ENCODE data around the gene CCDC13. TPM values are rescaled to one million over a fixed set of nuclear protein-coding genes. Genes with fewer than 3 reads are reported as not detected.

The CCDC13 gene
- total RNA-seq, 4 donors from 2014 or later: 1.1 to 2.6 (median 1.9) TPM

DNA sequence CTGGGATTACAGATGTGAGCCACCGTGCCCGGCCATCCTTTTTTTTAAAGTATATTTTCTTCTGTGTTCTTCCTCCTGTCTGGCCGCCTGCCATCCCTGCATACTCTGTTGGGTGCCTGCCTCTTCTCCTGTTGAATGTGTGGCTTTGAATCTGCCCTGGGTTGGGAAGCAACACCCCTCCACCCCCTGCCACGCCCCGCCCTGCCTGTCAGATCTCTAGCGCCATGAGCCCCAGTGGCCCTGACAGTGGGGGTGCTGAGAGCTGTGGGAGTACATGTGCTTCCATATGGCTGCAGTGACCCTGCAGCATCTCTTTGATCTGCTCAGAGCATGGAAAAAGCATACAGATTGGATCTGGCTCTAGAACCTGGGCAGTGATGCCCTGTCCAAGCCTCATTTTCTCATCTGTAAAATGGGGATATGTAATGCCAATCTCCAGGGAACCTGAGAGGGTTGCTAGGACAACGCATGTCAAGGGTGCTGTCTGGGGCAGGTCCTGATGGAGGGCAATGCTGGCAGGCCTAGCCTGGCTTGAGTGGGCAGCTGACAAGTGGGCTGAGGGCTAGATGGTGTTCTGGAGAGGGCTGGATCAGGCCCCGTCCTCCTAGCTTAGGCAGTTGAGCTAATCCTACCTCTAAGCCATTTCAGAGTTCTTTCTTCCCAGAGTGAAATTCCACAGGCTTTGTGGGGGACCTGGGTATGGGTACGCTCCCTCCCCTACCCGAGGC is 23.9 kb downstream of the CCDC13 start:
- TF ChIP-seq, protein P1, sequence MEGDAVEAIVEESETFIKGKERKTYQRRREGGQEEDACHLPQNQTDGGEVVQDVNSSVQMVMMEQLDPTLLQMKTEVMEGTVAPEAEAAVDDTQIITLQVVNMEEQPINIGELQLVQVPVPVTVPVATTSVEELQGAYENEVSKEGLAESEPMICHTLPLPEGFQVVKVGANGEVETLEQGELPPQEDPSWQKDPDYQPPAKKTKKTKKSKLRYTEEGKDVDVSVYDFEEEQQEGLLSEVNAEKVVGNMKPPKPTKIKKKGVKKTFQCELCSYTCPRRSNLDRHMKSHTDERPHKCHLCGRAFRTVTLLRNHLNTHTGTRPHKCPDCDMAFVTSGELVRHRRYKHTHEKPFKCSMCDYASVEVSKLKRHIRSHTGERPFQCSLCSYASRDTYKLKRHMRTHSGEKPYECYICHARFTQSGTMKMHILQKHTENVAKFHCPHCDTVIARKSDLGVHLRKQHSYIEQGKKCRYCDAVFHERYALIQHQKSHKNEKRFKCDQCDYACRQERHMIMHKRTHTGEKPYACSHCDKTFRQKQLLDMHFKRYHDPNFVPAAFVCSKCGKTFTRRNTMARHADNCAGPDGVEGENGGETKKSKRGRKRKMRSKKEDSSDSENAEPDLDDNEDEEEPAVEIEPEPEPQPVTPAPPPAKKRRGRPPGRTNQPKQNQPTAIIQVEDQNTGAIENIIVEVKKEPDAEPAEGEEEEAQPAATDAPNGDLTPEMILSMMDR (IDR thresholded peaks at IDR 0.05): no peak
- no peak for DNase-seq (ENCODE audit: low spot score)

DNA sequence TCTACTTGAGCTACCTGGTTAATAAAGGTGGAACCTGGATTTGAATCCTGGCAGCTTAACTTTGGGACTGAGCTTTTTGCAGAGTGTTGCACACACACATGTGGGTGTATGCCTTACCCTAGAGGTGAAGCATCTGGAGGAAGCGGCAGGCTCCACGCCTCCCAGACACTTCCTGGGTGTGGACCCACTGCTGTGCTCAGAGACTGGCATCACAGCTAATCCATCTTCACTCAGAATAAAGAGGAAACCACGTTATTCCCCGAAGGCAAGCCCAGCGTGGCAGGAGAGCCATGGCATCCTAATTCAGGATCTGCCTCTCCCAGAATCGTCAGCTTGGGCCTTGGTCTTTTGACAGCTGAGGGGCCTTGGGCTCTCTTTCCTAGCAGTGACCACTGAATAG is 25.5 kb downstream of the CCDC13 start:
- TF ChIP-seq, protein P1 (IDR thresholded peaks at IDR 0.05): no peak
- ATAC-seq (ENCODE audit: low FRiP score): no peak
- no peak for DNase-seq (ENCODE audit: low spot score)

More for the DNA sequence above, 23.9 kb downstream of the CCDC13 start:
- ATAC-seq (ENCODE audit: low FRiP score): no peak

- ATAC-seq (ENCODE audit: low FRiP score): no peak
- TF ChIP-seq, protein P1 (IDR thresholded peaks at IDR 0.05): no peak
- no peak for DNase-seq (ENCODE audit: low spot score)
These were observed 26.3 kb downstream of the CCDC13 start for GRCh38 chr3:42746455-42747450.

DNA sequence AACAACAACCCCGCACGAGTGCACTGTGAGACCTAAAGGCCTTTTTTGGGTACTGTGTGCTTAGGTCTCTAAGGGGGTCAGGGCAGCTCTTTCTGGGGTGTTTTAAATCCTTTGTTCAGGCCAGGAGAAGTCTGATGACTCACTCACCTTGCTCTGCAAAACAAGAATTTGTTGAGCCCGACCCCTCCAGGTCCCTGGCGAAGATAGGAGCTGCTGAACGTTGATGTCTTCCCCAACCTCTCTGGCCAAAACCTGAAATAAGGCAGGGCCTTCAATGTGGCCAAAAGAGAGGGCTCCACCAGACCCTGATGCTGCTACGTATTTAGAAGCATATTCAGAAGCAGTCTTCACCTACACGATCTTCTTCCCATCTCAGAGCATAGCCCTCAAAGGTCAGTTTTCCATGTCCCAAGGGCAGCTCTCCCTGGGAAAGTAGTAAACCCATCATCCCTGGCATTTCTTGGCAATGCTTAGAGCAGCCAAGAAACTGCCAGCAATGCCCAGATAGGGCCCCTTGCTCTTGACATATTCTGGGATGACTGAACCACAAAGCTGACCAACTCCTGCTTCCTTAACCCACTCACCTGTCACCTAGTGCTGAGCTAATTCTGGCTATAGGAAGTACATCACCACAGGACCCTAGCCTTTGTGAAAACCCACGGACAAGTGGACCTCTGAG is 27.1 kb downstream of the CCDC13 start:
- ATAC-seq (ENCODE audit: low FRiP score): no peak
- DNase-seq (ENCODE audit: low spot score): no peak
- TF ChIP-seq, protein P1 (IDR thresholded peaks at IDR 0.05): no peak

GRCh38 chr3:42745291-42745745 is 27.7 kb downstream of the CCDC13 start:
- ATAC-seq (ENCODE audit: low FRiP score): no peak
- no peak for DNase-seq (ENCODE audit: low spot score)

More at GRCh38 chr3:42745291-42745745, 27.7 kb downstream of the CCDC13 start:
- TF ChIP-seq, protein P1 (IDR thresholded peaks at IDR 0.05): no peak

Measured in omental fat pad (tissue), 4 donors.